PC-9 (cell line): ENCODE results near the gene RUNDC3A. TPM values are rescaled to one million over a fixed set of nuclear protein-coding genes. Genes with fewer than 3 reads are reported as not detected.

Experiments used
- BruUV-seq: library from RNA; stranded (reverse); fragments of 400-500 nt; replicated peaks from 2 replicates; lab custom pipeline; 2021; lab: Mats Ljungman, UMichigan
- CTCF ChIA-PET: fragments of 300-600 bp; sonication (Branson Sonifier 250); formaldehyde crosslinking; loops from one replicate; lab custom pipeline; 2022; ENCODE audit warnings: antibody characterized with exemption; lab: Charles Lee
- POLR2A ChIA-PET: fragments of 300-600 bp; sonication (Branson Sonifier 250); formaldehyde crosslinking; loops from one replicate; lab custom pipeline; 2022; ENCODE audit warnings: antibody characterized with exemption; ENCODE audit not compliant: unreplicated experiment; lab: Charles Lee
- DNase-seq, 2 experiments: peaks; one replicate each; pipeline versions ENCODE4 v3.0.0 to v3.0.0-alpha.2; 2015 to 2022; ENCODE audit warnings: mixed read lengths in 1 of 2
- H2AFZ ChIP-seq: fragments of 200-600 bp; sonication (generic); 2 replicates; pipeline ENCODE4 v1.8.1; 2017; ENCODE audit warnings: antibody characterized with exemption
- H3F3A ChIP-seq: fragments of 200-600 bp; sonication (generic); 2 replicates; pipeline ENCODE4 v1.8.1; 2017; ENCODE audit warnings: antibody characterized with exemption, mild to moderate bottlenecking, low read depth; ENCODE audit not compliant: insufficient read depth
- H3K27ac ChIP-seq: fragments of 200-600 bp; sonication (generic); 2 replicates; pipeline ENCODE4 v1.6.1; 2016; ENCODE audit warnings: mixed run types
- H3K27me3 ChIP-seq: fragments of 200-600 bp; sonication (generic); 2 replicates; pipeline ENCODE4 v1.6.1; 2016; ENCODE audit warnings: low read depth, mixed run types; ENCODE audit not compliant: insufficient read depth
- H3K36me3 ChIP-seq: fragments of 200-600 bp; sonication (generic); 2 replicates; pipeline ENCODE4 v1.6.1; 2016; ENCODE audit warnings: low read depth, mixed run types
- H3K4me1 ChIP-seq: fragments of 200-600 bp; sonication (generic); replicated peaks from 2 replicates; pipeline ENCODE4 v1.6.1; 2016; ENCODE audit warnings: mixed run types; ENCODE audit not compliant: insufficient read depth
- H3K4me2 ChIP-seq: fragments of 200-600 bp; sonication (generic); 2 replicates; pipeline ENCODE4 v1.6.1; 2017; ENCODE audit warnings: mixed run types
- H3K4me3 ChIP-seq: fragments of 200-600 bp; sonication (generic); 2 replicates; pipeline ENCODE4 v1.6.1; 2016; ENCODE audit warnings: mixed run types
- H3K79me2 ChIP-seq: fragments of 200-600 bp; sonication (generic); 2 replicates; pipeline ENCODE4 v1.6.1; 2017; ENCODE audit warnings: low read depth, mixed run types
- H3K9me2 ChIP-seq: fragments of 200-600 bp; sonication (generic); 2 replicates; pipeline ENCODE4 v1.8.1; 2017; ENCODE audit warnings: mild to moderate bottlenecking; ENCODE audit not compliant: insufficient read depth
- H3K9me3 ChIP-seq: fragments of 200-600 bp; sonication (generic); 2 replicates; pipeline ENCODE4 v1.8.1; 2016; ENCODE audit warnings: low read depth; ENCODE audit not compliant: insufficient read depth
- H4K20me1 ChIP-seq: fragments of 200-600 bp; sonication (generic); 2 replicates; pipeline ENCODE4 v1.8.1; 2017; ENCODE audit not compliant: insufficient read depth
- EZH2 ChIP-seq: fragments of 200-600 bp; sonication (generic); IDR thresholded peaks from 2 replicates; pipeline ENCODE4 v1.8.0; 2017; ENCODE audit warnings: antibody characterized with exemption, low read depth
- intact Hi-C: fragments of 100-400 bp; cut with micrococcal nuclease; formaldehyde crosslinking; loops from one replicate; pipeline ENCODE4 v1.10.0; 2022; ENCODE audit not compliant: unreplicated experiment
- total RNA-seq: library from RNA; stranded (reverse); gene quantifications from 2 replicates; pipeline ENCODE4 v1.2.3, GENCODE V29; 2021
- TF ChIP-seq, protein P1 (sequence below): fragments of 200-600 bp; sonication (generic); conservative IDR thresholded peaks from 2 replicates; pipeline ENCODE4 v1.6.1; 2017; ENCODE audit warnings: mixed run types, antibody characterized with exemption, mild to moderate bottlenecking, moderate library complexity

Gene RUNDC3A
- total RNA-seq, 1 experiment from 2014 or later, result not detected

- ChIA-PET CTCF (no interaction called here), POLR2A (no interaction called here)
- Histone ChIP-seq H4K20me1 (peaks cover 10% of the 10 kb centered on the region; the same call in 1 of the 2 replicates), H2AFZ (no peak overlapping the region), H3K9me2 (no peaks in the 10 kb centered on the region), H3K9me3 (no peaks in the 10 kb centered on the region), H3K27ac (no peak overlapping the region), H3K4me1 (peaks cover 6% of the 10 kb centered on the region), H3K79me2 (peaks cover 7% of the 10 kb centered on the region; the same call in 1 of the 2 replicates), H3F3A (no peaks in the 10 kb centered on the region; the same call in 1 of the 2 replicates), H3K27me3 (no peaks in the 10 kb centered on the region), H3K36me3 (no peaks in the 10 kb centered on the region), H3K4me2 (no peak overlapping the region), H3K4me3 (no peak overlapping the region)
- DNase-seq, result no peak
- intact Hi-C loops, result loop anchor here (10.0 kb wide), 1 partner anchor 274 kb away; the partner anchor contains the start of gene G6PC3
- no TSS peak for BruUV-seq
- TF ChIP-seq, protein P1, sequence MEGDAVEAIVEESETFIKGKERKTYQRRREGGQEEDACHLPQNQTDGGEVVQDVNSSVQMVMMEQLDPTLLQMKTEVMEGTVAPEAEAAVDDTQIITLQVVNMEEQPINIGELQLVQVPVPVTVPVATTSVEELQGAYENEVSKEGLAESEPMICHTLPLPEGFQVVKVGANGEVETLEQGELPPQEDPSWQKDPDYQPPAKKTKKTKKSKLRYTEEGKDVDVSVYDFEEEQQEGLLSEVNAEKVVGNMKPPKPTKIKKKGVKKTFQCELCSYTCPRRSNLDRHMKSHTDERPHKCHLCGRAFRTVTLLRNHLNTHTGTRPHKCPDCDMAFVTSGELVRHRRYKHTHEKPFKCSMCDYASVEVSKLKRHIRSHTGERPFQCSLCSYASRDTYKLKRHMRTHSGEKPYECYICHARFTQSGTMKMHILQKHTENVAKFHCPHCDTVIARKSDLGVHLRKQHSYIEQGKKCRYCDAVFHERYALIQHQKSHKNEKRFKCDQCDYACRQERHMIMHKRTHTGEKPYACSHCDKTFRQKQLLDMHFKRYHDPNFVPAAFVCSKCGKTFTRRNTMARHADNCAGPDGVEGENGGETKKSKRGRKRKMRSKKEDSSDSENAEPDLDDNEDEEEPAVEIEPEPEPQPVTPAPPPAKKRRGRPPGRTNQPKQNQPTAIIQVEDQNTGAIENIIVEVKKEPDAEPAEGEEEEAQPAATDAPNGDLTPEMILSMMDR, result no peak
- no peak for TF ChIP-seq EZH2
Measured at GRCh38 chr17:44348988-44349364, 40.6 kb downstream of the RUNDC3A start.

DNA sequence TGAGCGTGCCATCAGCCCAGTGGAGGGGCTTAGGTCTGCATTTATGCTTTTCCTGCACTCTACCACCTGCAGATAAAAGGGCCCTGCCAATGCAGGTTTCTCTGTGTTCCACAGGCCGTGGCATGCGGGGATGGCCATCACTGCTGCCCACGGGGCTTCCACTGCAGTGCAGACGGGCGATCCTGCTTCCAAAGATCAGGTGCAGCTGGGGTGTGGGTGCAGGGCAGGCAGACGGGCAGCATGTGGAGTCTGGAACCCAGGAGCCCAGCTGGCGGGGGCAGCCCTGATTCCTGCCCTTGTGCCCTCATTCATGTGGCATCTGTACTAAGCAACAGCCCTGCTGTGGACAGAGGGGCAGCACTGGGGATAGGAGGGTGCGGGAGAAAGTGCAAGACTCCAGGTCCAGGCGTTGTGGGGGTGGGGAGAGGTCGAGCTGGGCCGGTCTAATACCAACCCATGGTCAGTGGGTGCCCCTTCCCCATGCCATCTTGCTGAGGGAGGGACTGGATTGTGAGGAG, 41.2 kb downstream of the RUNDC3A start:
- Histone ChIP-seq H2AFZ (no peak overlapping the region), H3F3A (no peaks in the 10 kb centered on the region; the same call in 1 of the 2 replicates), H3K9me3 (no peaks in the 10 kb centered on the region), H3K27ac (no peak overlapping the region), H3K79me2 (peaks cover 7% of the 10 kb centered on the region; the same call in 1 of the 2 replicates), H4K20me1 (peaks cover 10% of the 10 kb centered on the region; the same call in 1 of the 2 replicates), H3K36me3 (no peaks in the 10 kb centered on the region), H3K27me3 (no peaks in the 10 kb centered on the region), H3K4me2 (no peak overlapping the region), H3K4me1 (peaks cover 6% of the 10 kb centered on the region), H3K4me3 (no peak overlapping the region), H3K9me2 (no peaks in the 10 kb centered on the region)
- TF ChIP-seq EZH2, result no peak
- TF ChIP-seq, protein P1, result no peak
- DNase-seq, result no peak
- CTCF ChIA-PET, result interaction anchor here (0.6 to 0.7 kb wide), 2 partner anchors 9 to 54 kb away, joined by 7 to 13 read pairs; no protein-coding TSS in a partner anchor
- POLR2A ChIA-PET, result no interaction called here
- intact Hi-C loops, result loop anchor here (10.0 kb wide), 1 partner anchor 275 kb away; the partner anchor contains the start of gene G6PC3
- BruUV-seq, result no TSS peak

DNA sequence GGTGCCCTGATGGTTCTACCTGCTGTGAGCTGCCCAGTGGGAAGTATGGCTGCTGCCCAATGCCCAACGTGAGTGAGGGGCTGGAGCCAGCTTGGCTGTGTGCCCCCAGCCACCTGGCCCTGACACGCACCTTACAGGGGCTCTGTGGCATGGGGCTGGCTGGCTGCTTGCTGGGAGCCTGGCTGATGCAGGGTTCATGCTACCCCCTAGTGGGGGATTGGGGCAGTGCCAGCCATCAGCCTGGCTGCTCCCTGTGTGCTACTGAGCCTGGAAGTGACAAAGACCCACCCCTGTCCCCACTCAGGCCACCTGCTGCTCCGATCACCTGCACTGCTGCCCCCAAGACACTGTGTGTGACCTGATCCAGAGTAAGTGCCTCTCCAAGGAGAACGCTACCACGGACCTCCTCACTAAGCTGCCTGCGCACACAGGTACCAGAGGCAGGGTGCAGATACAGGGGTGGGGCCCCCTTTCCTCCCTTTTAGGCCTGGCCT, 42.4 kb downstream of the RUNDC3A start:
- Histone ChIP-seq H3K79me2 (peaks cover 7% of the 10 kb centered on the region; the same call in 1 of the 2 replicates), H3K36me3 (no peaks in the 10 kb centered on the region), H3K9me3 (no peaks in the 10 kb centered on the region), H3K4me2 (no peak overlapping the region), H3K4me1 (peaks cover 5% of the 10 kb centered on the region), H3F3A (no peaks in the 10 kb centered on the region; the same call in 1 of the 2 replicates), H4K20me1 (peaks cover 10% of the 10 kb centered on the region; the same call in 1 of the 2 replicates), H3K4me3 (no peak overlapping the region), H2AFZ (no peak overlapping the region), H3K27ac (no peak overlapping the region), H3K9me2 (no peaks in the 10 kb centered on the region), H3K27me3 (no peaks in the 10 kb centered on the region)
- peak in 1 of 2 experiments; percentile 61 for DNase-seq
- TF ChIP-seq, protein P1, result peak; percentile 86
- no peak for TF ChIP-seq EZH2
- ChIA-PET CTCF (no interaction called here), POLR2A (interaction anchor here (0.6 kb wide), 2 partner anchors 9 to 211 kb away, joined by 3 to 11 read pairs; no protein-coding TSS in a partner anchor)
- intact Hi-C loops, result no loop called here
- no TSS peak for BruUV-seq
